Activated T-cell treated with anti-CD3 and anti-CD28 coated beads for 48 hours (primary cell): ENCODE data around the gene AKR1C4.
"Not testable (repeated sequence)": the region's sequence is repeated elsewhere in the genome, so short reads cannot be mapped to it uniquely, and the experiment has no call there.

Source experiments
- DNase-seq: peaks from one replicate; pipeline ENCODE4 v3.0.0-alpha.2; 2020; ENCODE audit warnings: low read depth

AKR1C4 gene

DNA sequence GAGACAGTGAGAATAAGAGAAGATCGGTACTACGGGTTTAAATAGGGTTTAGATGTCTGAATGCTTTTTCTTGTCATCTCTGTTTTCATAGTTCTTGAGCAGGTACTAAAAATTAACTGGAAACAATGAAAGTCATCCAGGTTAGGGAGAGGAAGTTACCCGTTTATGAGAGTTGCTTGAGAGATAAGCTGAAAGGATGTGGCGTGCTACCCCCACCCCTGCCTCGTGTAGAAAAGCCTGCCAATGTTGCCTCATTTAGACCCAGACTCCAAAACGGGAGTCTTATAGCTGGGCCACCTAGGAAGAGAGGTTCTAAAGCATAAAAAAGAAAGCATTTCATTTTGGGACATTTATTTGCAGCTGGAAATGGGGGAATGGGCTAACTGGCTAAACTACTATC, 10.2 kb downstream of the AKR1C4 start:
- no peak for DNase-seq

DNA sequence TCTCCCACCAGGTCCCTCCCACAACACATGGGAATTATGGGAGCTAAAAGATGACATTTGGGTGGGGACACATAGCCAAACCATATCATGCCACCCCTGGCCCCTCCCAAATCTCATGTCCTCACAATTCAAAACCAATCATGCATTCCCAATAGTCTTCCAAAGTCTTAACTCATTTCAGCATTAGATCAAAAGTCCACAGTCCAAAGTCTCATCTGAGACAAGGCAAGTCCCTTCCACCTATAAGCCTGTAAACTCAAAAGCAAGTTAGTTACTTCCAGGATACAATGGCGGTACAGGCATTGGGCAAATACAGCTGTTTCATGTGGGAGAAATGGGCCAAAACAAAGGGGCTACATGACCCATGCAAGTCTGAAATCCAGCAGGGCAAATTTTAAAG, 13.1 kb downstream of the AKR1C4 start:
- DNase-seq, result not testable (repeated sequence)

GRCh38 chr10:5210261-5210660, 13.6 kb downstream of the AKR1C4 start:
- DNase-seq, result not testable (repeated sequence)

DNA sequence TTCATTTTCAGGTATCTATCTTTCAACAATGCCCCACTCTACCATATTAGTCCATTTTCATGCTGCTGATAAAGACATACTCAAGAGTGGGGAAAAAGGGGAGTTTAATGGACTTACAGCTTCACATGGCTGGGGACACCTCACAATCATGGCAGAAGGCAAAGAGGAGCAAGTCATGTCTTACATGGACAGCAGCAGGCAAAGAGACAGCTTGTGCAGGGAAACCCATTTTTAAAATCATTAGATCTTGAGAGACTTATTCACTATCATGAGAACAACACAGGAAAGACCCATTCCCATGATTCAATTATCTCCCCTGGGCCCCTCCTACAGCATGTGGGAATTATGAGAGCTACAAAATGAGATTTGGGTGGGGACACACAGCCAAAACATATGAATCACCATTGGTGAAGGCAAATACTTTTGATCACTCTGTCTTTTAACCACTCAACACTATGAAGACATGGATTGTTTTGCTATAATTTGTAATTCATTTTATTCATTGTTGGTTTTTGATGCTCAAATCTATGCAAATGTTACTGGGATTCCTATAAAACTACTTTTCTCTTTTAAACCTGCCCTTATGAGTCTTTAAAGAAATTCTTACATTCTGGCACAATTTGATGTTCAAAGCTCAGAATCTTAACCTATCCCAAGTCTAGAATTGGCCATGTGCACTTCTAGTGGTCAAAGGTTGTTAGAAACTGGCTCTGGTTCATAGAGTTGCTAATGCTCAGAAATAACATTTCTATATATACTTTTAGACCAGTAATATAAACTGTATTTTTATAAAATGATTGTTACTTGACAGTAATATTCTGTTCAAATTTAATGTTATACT, 15.3 kb downstream of the AKR1C4 start:
- DNase-seq, result no peak

DNA sequence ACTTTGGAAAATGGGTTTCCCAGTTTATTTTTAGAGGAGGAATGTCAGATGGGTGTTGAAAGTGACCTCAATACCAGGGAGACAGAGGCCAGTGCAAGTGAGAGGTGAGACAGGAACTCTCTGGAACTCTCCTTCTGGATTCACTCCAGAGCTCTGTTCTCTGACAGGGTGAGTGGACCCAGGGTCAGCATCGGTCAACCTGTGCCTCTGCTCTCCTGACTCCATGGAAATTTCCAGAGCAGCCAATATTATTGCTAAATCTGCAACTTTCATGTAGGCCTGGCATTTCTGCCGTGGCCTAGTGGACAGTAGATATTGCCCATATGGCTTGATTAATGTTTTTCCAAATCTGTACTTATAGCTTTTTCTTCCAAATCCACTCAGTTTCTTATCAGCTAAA, 20.2 kb downstream of the AKR1C4 start:
- no peak for DNase-seq

GRCh38 chr10:5219262-5219661, 22.6 kb downstream of the AKR1C4 start:
- DNase-seq, result no peak

DNA sequence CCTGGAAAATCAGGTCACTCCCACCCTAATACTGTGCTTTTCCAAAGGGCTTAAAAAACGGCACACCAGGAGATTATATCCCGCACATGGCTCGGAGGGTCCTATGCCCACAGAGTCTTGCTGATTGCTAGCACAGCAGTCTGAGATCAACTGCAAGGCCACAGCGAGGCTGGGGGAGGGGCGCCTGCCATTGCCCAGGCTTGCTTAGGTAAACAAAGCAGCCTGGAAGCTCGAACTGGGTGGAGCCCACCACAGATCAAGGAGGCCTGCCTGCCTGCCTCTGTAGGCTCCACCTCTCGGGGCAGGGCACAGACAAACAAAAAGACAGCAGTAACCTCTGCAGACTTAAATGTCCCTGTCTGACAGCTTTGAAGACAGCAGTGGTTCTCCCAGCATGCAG, 26.3 kb downstream of the AKR1C4 start:
- DNase-seq, result not testable (repeated sequence)

GRCh38 chr10:5229019-5229418, 32.4 kb downstream of the AKR1C4 start:
- DNase-seq, result no peak

DNA sequence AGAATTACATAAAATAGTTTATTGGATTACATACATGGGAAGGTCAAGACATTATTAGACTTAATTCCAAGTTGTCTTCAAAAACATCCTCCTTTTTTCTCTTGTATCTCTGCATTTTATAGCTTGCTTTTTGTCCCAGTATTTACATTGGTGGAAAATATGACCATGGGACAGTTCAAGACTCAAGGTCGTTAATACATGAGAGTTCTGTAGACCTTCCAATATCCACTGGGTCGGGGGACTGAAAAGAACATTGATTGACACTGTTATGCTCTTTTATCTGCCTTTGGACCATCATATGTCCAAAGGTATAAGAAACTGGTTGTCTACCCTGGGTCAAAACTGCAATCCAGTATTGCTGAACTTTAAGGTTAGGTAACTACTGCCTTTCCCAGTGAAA, 36.7 kb downstream of the AKR1C4 start:
- DNase-seq, result no peak

- no peak for DNase-seq
These were observed 37.6 kb downstream of the AKR1C4 start for GRCh38 chr10:5234106-5234860.

GRCh38 chr10:5237541-5237940, 40.9 kb downstream of the AKR1C4 start:
- not testable (repeated sequence) for DNase-seq

GRCh38 chr10:5242585-5242984, 45.9 kb downstream of the AKR1C4 start:
- no peak for DNase-seq

DNA sequence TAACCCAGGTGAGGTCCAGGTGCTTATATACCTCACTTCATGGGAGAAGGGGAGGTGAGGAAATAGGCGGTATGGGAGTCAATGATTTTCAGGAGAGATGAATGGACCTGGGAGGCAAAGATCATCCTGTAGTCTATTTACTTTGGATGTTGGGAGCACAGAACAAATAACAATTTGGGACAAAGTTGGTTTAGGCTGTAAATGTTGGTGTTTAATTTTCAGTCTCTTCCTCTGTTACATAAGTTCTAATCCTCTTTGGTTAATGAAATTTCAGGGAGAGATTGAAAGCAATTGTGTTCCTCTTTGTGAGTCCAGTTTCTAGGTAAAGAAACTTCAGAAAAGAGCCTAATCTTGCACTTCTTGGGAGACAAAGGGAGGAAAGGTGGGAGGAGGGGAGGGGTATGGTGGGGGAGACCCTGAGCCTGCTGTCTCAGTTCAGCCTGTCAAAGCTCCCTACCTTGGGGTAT, 46.9 kb downstream of the AKR1C4 start:
- no peak for DNase-seq

DNA sequence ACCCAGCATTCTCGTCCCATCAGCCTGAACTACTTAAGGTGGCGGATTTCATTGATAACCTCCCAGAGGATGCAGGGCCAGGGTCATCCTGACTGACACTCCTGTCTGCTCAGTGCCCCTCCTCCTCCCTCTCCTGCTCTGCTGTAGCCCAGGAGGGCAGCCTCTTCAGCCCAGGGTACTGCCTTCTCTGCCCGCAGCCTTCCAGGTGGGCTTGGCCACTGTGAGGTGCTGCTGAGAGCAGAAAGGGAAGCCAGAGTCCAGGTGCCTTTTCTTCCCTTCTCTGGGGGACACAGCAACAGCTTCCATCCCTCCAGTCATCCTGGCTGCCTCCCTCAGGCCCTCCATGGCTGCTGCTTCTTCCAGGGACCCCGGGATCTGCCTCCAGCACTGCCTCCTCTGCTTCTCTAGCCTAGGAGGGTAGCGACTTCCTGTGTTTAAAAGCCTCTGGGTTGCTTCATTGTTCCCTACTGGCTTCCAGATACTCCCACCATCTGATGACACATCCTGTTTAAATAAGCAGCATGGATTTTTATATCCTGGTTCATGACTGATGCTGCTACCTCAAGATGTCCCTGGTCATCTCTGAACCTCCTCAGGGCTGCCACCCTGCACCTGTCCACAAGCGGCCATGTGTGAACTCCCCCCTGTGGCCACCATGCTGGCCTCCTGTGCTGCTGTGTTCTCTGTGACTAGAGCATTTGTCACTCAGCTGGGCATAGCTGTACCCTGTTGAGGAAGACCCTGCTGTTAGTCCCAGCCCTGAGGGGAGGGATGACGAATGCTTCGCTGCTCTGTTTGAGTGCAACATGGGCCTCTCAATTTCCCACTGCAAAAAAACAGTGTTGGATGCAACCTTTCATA, 55.8 kb downstream of the AKR1C4 start:
- DNase-seq, result no peak

DNA sequence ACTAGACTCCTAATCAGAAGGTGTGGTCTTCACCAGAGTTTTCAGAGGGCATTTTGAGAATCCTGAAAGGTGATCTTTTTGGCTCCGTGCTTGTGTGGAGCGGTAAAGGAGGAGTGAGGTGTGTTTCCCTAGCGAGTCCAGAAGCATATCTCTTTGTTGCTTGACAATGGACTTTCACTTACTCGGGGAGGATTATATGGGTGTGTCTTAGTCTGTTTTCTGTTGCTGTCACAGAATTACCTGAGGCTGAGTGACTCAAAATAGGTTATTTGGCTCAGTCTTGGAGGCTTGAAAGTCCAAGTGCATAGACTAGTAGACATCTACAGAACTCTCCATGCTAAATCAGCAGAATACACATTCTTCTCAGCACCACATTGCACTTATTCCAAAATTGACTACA, 57.9 kb downstream of the AKR1C4 start:
- DNase-seq, result no peak

GRCh38 chr10:5257768-5258167, 61.1 kb downstream of the AKR1C4 start:
- DNase-seq, result not testable (repeated sequence)

DNA sequence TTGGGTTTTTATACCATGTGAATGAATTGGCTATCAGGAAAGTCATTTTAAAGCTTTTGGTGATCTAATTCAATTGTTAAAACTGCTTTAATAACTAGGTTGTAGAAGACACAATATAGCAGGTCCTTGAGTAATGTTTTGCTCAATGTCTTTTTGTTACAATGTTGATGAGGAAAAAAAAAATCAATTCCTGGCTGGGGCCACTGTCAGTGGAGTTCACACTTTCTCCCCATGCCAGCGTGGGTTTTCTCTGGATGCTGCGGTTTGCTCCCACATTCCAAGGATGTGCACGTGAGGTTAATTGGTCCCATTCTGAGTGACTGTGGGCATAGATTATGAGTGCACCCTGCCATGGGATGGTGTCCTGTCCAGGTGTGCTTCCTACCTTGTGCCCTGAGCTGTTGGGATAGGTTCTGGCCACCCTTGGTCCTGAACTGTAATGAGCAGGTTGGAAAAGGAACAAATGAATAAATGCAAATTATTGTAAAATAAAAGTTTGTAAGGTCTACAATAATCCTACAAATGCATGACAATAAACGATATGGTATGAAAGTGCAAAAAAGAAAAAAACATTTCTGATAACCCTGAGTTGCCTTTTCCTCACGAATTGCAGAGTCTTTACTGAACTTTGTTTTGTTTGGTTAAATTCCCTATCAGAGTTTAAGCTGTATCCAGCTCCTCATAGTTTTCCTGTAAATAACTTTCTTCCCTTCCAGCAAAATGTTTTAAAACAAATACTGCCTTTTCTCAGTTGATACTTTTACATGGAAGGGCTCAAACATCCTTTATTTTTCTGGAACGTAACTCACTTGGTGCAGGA, 62.7 kb downstream of the AKR1C4 start:
- no peak for DNase-seq

GRCh38 chr10:5259952-5260578, 63.4 kb downstream of the AKR1C4 start:
- DNase-seq, result no peak

DNA sequence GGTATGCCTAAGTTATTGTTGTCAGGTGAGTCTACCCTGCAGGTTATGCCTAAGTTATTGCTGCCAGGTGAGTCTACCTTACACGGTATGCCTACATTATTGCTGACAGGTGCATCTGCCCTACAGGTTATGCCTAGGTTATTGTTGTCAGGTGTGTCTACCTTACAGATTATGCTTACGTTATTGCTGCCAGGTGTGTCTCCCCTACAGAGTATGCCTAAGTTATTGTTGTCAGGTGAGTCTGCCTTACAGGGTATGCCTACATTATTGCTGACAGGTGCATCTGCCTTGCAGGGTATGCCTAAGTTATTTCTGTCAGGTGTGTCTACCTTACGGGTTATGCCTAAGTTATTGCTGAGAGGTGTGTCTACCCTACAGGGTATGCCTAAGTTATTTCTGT, 64.2 kb downstream of the AKR1C4 start:
- DNase-seq, result no peak

DNA sequence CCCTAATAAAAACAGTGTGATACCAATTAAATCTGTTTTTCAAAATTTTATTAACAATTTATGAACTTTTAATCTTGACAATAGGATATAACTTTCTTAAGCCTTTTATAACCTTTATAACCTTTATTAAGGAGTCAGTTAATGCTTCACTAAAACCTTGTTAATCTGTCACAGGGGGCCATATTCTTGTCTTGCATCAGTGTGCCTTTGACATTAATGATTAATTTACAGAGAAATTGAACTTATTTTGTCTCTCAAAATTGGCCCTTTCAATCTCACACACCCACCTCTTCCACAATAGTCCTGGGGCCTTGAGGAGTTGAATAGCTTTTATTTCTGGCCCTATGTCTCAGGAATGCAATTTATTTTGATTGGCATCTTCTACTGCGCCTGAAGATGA, 68.5 kb downstream of the AKR1C4 start:
- no peak for DNase-seq

DNA sequence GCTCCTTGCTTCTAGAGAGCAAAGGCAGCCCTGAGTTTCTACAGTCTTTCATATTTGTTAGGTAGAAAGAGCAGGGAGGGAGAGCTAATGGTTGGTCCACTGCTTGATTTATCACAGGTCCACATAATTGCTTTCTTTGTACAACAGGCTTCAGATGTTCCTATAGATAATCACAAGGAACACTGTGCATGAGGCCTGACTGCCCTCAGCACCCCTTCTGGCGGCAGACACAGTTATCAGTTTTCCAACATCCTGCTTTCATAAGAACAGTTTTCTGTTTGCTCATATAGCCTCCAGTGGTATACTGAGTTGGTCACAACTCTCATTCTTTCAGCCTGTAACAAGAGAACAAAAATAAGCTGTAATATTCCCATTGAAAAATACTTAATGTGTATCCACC, 69.7 kb downstream of the AKR1C4 start:
- DNase-seq, result no peak
